ENCODE measurements around the gene TMEM196. TPM values are rescaled to one million over a fixed set of nuclear protein-coding genes. Genes with fewer than 3 reads are reported as not detected.

Gene TMEM196
- total RNA-seq, 2 donors from 2014 or later, result 0.26 TPM; not detected in 1

GRCh38 chr7:19675816-19676215 is 97.6 kb downstream of the TMEM196 start:
- Histone ChIP-seq H3K27ac (no peak overlapping the region), H3K27me3 (no peaks in the 10 kb centered on the region), H3K36me3 (replicated peaks in 1 of 2; ENCODE audit: insufficient read depth in 1 of 2, low read depth in 2 of 2) (no peaks in the 10 kb centered on the region), H3K9me3 (no peaks in the 10 kb centered on the region), H3K4me3 (no peak overlapping the region), H3K4me1 (no peaks in the 10 kb centered on the region)
- 52 to 63% methylated on average over 1 of the region's 1 CpG for WGBS, 2 donors
- no peak for TF ChIP-seq POLR2A (IDR thresholded peaks at IDR 0.05)
- TF ChIP-seq CTCF (IDR thresholded peaks at IDR 0.05), result no peak
- no peak for DNase-seq
- intact Hi-C loops (cut with DNase I), result no loop called here
- no peak for ATAC-seq

- H3K4me1 ChIP-seq, result no peaks in the 10 kb centered on the region
- H3K9me3 ChIP-seq, result no peaks in the 10 kb centered on the region
- no peaks in the 10 kb centered on the region for H3K36me3 ChIP-seq (replicated peaks in 1 of 2; ENCODE audit: insufficient read depth in 1 of 2, low read depth in 2 of 2)
- H3K27ac ChIP-seq, result no peak overlapping the region
- DNase-seq, result no peak
- TF ChIP-seq CTCF (IDR thresholded peaks at IDR 0.05), result no peak
- no peak for TF ChIP-seq POLR2A (IDR thresholded peaks at IDR 0.05)
- H3K4me3 ChIP-seq, result no peak overlapping the region
- H3K27me3 ChIP-seq, result no peaks in the 10 kb centered on the region
- intact Hi-C loops (cut with DNase I), result no loop called here
- ATAC-seq, result no peak
- 63 to 65% methylated on average over 5 of the region's 5 CpGs for WGBS, 2 donors
These were observed 99.0 kb downstream of the TMEM196 start for GRCh38 chr7:19674266-19674960.

- TF ChIP-seq CTCF (IDR thresholded peaks at IDR 0.05), result no peak
- TF ChIP-seq POLR2A (IDR thresholded peaks at IDR 0.05), result no peak
- ATAC-seq (no peak), DNase-seq (no peak)
- Histone ChIP-seq H3K4me3 (no peak overlapping the region), H3K4me1 (no peaks in the 10 kb centered on the region), H3K27me3 (no peaks in the 10 kb centered on the region), H3K27ac (no peak overlapping the region), H3K9me3 (no peaks in the 10 kb centered on the region), H3K36me3 (replicated peaks in 1 of 2; ENCODE audit: insufficient read depth in 1 of 2, low read depth in 2 of 2) (no peaks in the 10 kb centered on the region)
- 85 to 86% methylated on average over 1 of the region's 1 CpG for WGBS, 2 donors
- intact Hi-C loops (cut with DNase I), result no loop called here
These were observed 102.6 kb downstream of the TMEM196 start for GRCh38 chr7:19670806-19671205.

Small RNA genes within 50 kb of the gene (microRNA-seq; reads per million reads assigned to microRNA genes)
- gene MIR3146 (ENCODE audit: borderline number of aligned reads in 2 of 2, borderline replicate concordance in 2 of 2), result 0 to 0.47 reads per million in 2 donors

Small RNA genes within 50 kb of the gene (small RNA-seq; reads per million reads assigned to genes)
- gene MIR3146, result not detected

Other genes with a start within 250 kb of the TMEM196 start
- 1 to 10 TPM; 8.6 to 9.3 TPM for gene POLR1F, start 64.6 kb downstream of the TMEM196 start, total RNA-seq

Data from body of pancreas (tissue), 4 donors.